ENCODE results near the gene SLC43A1.

The SLC43A1 gene

DNA sequence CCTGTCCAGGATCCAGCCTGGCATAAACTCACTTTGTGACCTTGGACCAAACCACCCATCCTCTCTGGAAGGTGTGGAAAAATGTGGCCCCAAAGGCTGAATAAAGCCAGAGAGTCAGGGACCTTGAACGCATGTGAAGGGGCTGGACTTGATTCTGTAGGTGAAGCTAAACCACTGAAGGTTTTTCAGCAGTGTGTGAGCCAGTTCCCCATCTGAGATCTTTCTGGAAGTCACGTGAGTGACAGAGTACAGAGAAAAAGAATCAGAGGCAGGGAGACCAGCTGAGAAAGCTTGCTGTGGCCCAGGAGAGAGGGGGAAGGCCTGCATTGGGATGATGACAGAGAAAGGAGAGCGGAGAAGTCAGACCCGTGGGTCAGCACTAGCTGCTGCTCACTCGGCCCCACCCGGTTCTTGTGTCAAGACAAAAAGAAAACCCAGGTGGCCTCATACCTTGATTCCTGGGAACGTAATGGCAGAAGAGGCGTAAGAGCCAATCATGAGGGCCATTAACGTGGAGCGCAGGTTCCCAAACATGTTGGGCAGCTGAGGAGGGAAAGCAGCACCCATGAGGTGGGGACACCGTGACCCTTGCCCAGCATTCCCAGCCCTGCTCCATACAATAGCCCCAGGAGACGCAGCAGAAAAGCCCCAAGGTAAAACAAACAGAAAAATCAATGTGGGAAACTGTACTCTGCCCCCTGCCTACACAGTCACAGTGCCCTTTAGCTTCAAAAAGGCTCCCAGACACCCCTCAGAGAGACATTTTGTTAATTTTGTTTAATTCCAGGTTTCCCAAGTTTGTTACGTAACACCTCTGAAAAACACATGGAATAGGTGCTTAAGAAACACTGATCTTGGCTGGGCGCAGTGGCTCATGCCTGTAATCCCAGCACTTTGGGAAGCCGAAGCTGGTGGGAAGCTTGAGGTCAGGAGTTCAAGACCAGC is 17.9 kb downstream of the SLC43A1 start:
- no peak for DNase-seq (ENCODE audit: low spot score)

DNA sequence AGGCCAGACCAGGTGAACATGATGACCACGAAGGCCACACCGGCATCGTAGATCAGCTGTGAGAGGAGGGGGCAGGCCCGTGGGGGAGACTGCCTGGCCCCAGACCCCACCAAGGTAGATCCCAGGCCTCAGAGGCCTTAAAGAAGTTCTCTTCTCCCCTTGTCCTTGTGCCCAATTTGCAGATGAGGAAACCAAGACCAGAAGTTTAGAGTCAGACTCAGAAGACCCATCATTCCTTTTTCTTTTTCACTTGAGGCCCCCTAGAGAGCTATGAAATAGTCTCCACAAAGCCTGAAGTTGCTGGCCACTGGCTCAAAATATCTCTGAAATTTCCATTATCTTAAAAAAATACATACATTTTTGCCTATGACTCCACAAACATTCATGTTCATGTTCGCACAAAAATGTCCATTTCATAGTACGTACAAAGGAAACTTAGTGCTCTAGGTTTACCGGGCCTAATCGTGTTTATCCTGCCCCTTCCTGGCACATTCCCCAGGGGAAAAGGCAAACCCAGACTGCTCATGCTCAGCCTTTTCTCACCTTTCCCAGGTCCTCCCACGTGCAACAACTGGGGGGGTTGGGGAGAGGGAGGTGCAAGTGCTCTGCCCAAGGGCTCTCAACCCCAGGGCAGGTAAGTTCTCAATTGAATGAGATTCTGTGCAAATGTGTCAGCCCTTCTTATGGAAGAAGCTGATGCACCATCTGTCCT is 19.2 kb downstream of the SLC43A1 start:
- no peak for DNase-seq (ENCODE audit: low spot score)

DNA sequence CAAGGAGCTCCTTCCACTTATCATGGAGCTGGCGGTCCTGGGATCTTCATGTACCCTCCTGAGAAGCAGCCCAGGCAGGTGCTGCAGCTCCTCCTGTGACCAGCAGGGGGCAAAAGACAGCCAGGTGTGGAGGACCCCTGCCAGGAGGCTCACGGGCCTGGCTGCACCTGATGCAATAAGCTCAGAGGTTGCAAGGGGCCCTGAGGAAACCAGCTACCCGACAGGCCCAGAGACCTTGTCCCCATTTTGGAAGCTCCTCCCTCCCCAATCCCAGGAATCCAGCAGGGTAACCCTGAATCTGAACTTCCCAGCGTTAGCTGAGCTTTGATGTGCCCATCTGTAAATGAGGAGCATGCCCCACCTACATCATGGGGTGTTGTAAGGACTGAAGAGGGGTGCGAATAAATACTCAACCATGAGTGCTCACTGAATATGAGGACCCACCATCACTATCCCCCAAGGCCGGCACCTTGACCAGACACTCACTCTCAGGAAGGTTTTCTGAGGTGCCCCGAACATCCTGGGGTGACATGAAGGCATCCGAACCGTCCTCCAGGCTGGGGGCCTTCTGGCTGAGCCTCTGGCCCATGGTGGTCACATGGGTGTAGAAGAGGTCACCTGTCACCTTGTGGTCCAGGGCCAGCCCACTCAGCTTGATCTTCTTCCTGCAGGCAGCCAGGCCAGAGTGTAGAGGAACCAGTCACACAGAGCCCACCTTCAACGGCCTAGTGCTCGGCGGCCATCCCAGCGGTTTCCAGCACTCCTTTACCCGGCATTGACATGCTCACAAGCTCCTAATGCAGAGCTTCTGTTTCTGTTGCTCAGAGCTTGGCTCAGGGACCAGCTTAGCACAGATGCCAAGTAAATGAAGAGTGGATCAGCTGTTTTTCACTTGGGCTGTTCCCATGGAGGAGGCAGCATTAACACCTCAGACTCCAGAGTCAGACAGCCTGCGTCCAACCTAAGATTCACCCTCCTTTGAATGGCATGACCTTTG is 21.7 kb downstream of the SLC43A1 start:
- DNase-seq (ENCODE audit: low spot score): no peak

DNA sequence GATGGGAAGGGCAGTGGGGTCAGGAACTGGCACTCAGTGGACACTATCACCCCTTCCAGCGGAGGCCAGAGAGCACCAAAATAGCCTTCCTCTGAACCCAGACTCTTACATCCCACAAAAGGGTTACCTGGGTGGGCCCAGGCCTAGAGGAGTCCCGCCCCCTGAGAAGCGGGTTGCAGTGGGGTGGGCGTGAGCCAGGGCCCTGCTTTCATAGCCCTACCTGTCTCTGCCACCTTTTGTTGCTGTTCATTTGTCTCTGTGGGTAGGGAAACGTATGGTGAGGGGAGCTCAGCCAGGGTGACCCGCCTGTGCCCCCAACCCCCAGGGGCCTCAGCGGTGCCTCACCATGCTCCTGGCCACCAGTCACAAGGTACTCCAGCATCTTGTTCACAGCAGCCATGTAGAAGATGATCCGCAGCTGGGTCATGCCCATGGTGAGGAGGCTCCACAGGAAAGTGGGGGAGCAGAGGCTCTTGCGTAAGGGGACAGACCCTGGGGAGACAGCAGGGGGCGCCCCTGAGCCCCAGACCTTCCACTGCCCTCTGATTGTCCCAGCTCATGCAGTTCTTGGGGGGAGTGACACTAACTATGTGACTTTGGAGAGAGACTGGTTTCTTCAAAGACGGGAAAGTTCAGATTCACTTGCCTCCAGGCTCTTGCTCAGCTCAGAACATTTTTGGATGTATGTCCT is 24.0 kb downstream of the SLC43A1 start:
- DNase-seq (ENCODE audit: low spot score): peak; percentile 53

DNA sequence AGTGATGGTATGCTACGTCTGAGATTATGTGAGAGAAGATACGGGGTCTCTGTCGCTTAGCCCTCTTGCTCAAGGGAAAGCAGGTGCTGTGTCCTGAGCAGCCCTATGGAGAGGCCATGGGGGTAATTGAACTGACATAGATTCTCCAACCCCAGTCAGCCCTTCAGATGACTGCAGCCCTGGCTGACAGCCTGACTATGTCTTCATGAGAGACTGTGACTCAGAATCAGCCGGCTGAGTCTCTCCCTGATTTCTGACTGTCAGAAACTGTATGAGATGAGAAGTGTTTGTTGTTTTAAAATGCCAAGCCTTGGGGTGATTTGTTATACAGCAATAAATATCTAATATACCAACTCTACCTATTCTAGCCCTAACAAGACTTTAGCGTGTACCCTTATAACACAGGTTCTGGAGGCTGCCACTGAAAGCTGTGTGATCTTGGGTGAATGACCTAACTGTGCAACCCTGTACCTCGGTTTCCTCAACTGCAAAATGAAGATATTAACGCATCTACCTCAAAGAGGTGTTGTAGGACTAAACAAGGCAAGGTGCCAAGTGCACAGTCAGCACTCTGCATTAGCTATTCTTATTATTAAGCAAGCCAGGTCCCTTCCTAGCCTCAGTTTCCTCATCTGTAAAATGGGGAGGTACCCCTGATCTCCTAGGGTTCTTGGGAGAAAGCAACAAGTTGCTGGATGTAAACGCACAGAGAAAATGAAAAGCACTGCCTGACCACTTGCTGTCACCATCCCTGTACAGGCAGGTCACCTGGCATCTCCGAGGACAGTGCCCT is 24.9 kb downstream of the SLC43A1 start:
- no peak for DNase-seq (ENCODE audit: low spot score)

DNA sequence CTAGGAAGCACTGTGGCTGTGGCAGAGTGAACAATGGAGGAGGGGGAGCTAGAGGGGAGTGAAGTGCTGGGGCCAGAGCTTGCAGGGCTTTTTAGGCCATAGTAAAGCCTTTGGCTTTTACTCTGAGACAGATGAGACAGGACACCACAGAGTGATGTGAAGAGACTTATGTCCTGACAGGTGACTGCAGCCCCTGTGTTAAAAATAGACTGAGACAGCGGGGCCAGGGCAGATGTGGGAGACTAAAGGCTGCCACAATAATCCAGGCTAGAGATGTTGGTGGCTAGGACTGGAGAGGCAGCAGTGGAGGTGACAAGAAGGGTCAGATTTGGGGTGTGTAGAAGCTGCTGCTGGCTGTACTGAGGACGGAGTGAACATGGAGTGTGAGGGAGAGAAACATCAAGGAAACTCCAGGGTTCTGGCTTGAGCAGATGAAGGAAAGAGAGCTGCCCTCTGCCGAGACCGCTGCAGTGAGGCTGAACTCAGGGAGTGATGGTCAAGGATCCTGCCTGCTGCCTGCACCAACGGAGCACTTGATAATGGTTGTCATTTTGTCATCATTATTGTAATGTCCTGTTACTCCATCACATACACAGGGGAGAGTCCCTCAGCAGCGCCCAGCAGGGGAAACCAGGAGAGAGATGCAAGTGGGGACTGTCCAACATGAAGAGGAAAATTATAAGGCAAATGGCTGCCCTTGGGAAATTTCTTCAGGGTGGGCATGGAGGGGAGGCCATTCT is 27.4 kb downstream of the SLC43A1 start:
- no peak for DNase-seq (ENCODE audit: low spot score)

DNA sequence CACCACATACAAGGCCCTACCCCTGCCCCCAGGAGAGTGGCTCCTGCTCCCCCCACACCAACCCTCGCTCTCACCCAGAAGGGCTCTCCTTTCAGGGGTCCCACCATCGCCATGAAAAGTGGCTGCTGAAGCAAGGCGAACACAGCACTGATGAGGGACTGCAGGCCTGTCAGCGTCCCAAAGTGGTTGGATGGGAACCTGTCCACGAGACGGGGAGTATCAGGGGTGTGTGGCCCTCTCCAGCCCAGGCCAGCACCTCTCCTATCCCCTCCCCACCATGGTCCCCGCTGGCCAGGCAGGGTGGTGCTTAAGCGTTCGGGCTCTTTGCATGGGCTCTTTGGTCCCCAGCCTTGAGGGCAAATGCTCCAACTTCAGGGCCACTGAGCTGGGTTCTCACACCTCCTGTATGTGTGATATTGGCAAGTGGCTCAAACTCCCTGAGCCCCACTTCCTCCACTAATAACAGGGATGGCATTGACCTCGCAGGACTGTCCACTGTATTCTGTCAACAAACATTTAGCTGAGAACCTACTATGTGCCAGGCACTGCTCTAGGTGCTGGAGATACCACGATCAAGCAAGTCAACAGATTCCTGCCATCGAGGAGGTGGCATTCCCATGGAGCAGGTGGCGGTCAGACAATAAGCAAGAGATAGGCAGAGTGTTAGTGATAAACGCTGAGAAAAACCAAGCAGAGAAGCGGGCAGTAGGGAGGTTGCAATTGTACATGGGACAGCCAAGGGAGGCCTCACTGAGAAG is 28.3 kb downstream of the SLC43A1 start:
- no peak for DNase-seq (ENCODE audit: low spot score)

DNA sequence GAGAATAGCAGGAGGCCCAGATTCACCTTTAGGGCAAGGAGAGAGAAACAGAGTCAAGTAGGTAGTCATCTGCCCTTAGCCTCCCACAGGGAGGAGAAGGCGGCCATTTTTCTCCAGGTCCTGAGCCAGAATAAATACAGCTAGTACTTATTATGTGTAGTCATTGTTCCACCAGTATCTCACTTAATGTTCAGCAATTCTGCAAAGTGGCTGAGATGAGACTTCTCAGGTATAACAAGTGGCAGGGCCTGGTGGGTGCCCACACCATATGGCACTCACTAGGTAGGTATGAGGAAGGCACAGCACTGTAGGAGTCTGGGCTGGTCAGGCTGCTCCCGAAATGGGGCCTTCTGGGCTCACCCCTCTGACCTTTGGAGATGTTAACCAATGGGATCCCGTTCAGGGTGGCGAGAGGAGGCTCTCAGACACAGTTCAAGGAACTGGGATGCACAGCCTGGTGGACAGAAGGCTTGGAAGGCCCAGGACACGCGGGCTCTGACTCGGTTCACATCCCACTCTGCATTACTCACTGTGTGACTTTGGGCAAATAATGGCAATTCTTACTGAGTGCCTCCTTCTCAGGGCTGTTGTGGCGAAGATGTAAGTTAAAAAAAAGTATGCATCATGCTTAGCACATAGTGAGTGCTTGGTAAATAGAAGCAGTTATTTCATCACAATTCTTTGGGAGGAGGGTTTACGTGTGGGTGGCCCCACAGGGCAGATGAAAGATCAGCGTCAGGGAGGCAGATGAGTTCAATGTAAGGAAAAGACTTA is 30.1 kb downstream of the SLC43A1 start:
- no peak for DNase-seq (ENCODE audit: low spot score)

DNA sequence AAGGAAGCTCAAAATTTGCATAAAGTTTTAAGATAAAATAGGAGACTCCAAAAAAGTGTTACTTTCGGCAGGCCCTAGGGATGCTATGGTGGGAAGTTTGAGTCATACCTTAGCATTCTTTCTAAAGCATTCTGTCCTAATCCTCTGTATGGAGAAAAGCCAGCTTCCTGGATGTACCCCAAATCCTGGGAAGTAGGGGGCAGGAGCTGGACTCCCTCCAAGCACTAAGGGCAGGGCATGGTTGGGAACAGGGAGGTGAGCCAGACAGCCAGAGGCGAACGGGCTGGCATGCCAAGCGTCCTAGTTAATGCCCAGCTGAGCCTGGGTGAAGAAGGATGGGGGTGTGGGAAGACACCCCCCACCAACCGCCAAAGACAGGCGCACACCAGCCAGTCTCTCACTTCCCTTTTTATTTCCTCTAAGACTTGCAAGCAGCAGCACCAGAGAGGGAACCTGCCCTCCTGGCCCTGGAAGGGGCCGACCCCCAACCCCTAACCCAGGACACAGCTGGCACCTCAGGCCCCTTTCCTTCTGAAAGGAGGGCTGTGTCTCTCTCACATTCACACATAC is 31.3 kb downstream of the SLC43A1 start:
- no peak for DNase-seq (ENCODE audit: low spot score)

DNA sequence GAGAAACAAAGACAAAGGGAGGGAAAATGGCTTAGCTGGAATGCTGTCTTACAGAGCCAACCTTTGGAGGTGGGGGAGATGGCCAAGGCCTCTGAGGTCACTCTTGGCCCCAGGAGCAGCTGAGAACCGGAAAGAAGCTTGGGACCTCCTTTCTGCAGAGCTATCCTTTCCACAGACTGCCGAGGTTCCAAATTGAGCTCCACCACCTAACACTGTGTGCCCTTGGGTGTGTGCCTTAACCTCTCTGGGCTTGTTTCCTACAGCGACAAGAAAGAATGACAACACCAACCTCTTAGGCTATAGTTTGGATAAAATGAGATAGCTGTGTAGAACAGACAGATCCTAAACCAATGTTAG is 32.0 kb downstream of the SLC43A1 start:
- no peak for DNase-seq (ENCODE audit: low spot score)

DNA sequence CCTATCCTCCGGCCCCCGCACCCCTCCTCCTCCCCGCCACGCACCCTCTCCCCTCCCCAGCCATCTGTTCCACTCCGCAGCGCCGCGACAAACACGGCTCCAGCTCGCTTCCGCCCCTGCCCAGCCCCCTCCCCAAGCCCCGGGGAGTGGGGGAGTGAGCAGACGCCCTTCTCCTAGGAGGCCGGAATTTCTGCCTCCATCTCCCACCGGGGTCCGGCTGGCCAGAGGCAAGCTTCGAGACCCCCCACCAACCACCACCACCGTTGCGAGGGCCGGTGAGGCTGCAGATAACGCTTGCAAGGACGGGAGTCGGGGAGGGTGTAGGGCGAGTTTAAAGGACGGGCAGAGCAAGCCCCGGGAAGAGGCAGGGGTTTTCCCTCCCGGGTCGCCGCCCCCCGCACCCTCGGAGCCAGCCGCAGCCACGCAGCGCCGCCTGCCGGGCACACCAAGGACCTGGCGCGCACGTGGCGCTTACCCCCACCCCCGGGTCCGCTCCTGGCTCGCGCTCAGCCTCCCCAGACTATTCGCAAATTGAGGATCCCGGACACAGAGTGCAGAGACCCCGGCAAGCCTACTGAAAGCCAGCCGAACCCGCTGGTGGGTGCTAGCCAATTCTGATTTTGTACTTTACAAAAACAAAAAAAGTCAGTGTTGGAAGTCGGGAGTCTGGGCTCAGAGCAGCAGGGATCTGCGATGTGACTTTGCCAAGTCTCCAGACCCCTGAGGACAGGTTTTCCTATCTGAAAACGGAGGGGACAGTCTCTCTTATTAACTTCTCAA is 32.5 kb downstream of the SLC43A1 start:
- peak; percentile 85 for DNase-seq (ENCODE audit: low spot score)

DNA sequence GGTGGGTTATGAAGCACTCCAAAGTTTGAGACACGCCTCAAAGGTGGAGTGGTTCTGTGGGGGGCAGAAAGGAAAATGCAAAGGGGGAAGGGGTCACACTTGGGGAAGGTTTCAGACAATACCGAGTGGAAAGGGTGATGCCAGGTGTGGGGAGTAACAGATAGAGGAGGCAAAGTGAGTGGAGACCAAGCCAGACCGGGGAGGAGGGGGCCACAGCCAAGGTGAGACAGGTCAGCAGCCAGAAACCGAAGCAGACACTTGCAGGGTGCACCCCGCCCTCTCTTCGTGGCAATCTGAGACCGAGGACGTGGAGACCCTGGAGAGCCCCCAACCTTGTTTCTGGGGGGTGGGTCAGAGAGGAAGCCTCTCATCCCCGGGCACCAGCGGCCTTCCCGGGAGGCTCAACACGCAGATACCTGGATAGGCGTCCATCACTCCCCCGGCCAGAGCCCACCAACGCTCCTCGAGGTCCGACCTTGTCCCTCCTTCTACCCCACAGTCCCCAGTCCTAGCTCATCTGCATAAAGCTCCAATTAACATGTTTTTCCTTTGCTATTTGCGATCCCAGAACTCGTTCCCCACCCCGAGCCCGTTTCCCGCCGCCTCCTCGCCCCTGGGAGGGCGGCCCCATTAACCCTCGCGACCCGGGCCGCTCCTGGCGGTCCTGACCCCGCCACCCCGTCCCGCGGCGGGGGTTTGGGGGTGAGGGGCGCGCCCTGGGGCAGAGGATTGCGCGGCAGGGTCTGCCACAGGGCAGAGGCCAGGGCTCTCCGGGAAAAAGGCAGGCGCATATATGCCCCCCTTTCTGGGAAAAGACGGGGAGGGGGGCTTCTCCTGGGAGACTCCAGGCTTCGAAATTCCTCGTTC is 33.4 kb downstream of the SLC43A1 start:
- DNase-seq (ENCODE audit: low spot score): no peak

DNA sequence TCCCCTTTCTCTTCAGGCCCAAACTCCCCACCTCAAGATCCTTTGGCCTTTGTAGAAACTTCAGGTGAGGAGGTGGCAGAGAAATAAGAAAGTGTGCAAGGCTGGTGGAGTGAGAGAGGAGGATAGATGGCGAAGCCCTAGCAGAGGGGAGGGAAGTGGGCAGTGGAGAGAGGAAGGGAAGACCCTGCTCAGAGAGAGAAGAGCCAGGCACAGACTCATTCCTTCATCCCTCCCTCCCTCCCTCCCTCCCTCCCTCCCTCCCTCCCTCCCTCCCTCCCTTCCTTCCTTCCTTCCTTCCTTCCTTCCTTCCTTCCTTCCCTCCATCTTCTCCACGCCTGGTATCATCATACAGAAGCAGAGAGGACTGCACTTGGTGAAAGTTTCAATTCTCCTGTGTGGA is 34.2 kb downstream of the SLC43A1 start:
- no peak for DNase-seq (ENCODE audit: low spot score)

DNA sequence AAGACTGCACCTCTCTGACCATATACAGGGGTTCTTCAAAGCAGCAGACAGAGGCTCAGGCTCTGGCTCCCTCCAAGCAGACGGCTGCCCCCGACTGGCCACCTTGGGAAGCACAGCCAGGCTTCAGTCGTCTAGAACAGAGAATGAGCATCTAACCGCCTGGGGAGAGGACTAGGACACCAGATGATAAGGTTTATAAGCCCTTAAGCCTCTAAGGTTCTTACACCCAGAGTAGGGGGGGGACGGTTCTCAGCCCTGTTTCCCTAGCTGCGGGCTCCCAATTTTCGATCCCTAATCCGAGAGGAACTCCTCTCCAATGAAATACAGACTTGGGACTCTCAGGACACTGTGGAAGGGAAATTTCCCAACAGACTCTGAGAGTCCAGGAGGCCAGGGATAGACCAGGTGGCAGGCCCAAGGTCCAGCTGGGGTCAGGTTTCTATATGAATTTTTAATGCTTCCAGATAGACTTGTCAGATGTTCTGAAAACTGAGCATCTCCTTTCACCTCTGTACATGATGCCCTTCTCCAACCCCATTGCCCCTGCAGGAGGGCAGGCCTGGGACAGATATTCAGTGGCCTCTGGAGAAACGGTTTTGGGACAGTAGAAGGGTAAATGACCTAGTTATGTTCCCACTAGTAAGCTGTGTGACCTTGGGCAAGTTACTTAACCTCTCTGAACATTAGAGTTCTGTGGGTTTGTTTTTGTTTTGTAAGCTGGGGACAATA is 34.9 kb downstream of the SLC43A1 start:
- peak; percentile 79 for DNase-seq (ENCODE audit: low spot score)

DNA sequence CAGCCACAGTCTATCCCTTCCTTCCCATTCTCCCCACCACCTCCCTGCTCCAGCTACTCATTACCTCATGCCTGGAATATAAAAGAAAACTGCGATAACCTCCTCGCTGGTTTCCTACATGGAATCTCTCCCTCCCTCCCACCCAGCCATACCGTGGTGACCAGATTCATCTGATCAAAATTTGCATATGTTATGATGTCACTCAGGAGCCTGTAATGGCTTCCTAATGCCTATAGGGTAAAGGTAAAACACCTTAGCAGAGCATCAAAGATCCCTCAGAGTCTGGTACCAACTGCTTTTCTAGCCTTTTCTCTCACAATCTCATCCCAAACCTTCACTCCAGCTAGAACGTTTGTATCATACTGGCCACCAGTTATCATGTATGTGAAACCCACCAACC is 35.6 kb downstream of the SLC43A1 start:
- DNase-seq (ENCODE audit: low spot score): no peak
